K562 (cell line): ENCODE measurements around the gene ST6GALNAC1. TPM values are rescaled to one million over a fixed set of nuclear protein-coding genes. Genes with fewer than 3 reads are reported as not detected.

ENCODE experiments used
- ATF7 ChIP-seq: fragments of 450-650 bp; IDR thresholded peaks from 2 replicates; pipeline ENCODE4 v1.7.1; 2014; ENCODE audit warnings: mild to moderate bottlenecking, moderate library complexity
- DNMT1 ChIP-seq: fragments of 450-650 bp; IDR thresholded peaks from 2 replicates; pipeline ENCODE4 v1.6.1; 2016; ENCODE audit warnings: antibody characterized with exemption, mild to moderate bottlenecking
- L3MBTL2 ChIP-seq: fragments of 450-650 bp; IDR thresholded peaks from 2 replicates; pipeline ENCODE4 v1.6.1; 2016; ENCODE audit warnings: mild to moderate bottlenecking, moderate library complexity
- MAX ChIP-seq: sonication (generic); formaldehyde crosslinking; IDR thresholded peaks from 2 replicates; pipeline ENCODE4 v1.9.0; 2022; ENCODE audit warnings: mild to moderate bottlenecking, missing genetic modification reagents
- RCOR1 ChIP-seq, 2 experiments: IDR thresholded peaks; 2 replicates each; pipeline ENCODE4 v1.6.1; 2012; ENCODE audit warnings: low read depth in 2 of 2, low read length in 2 of 2, borderline replicate concordance in 1 of 2, improper control_type of control experiment in 1 of 2
- RHOXF2B ChIP-seq: fragments of 250-450 bp; sonication (Bioruptor Pico); conservative IDR thresholded peaks from 2 replicates; pipeline ENCODE4 v1.5.1; 2021
- TFE3 ChIP-seq: fragments of 450-650 bp; formaldehyde crosslinking; IDR thresholded peaks from 2 replicates; pipeline ENCODE4 v1.4.0; 2020; ENCODE audit warnings: mild to moderate bottlenecking, mixed read lengths
- U2AF1 ChIP-seq: fragments of 200-400 bp; formaldehyde crosslinking; optimal IDR thresholded peaks from 2 replicates; pipeline ENCODE3; 2017; ENCODE audit warnings: mild to moderate bottlenecking, low read depth, low read length, moderate library complexity
- USF2 ChIP-seq: sonication (generic); formaldehyde crosslinking; IDR thresholded peaks from 2 replicates; pipeline ENCODE4 v1.5.0; 2020; ENCODE audit warnings: missing genetic modification reagents
- ZBTB49 ChIP-seq: sonication (generic); formaldehyde crosslinking; IDR thresholded peaks from 2 replicates; pipeline ENCODE4 v1.8.0; 2022; ENCODE audit warnings: missing genetic modification reagents, mild to moderate bottlenecking, borderline replicate concordance
- ZNF23 ChIP-seq: fragments of 250-450 bp; sonication (Bioruptor Pico); IDR thresholded peaks from 2 replicates; pipeline ENCODE4 v1.4.0; 2020; ENCODE audit warnings: mild to moderate bottlenecking
- polyA plus RNA-seq, 8 experiments: library from polyadenylated mRNA; depleted of rRNA in 4 of 8; stranded (reverse) in 5 of 8; unstranded in 3 of 8; fragments of >200 nt; fragmentation: Nextera tagmentation in 2 of 8; fragmentation: Illumina TruSeq in 1 of 8; extraction: Ambion mirVana in 2 of 8; extraction: Trizol in 1 of 8; gene quantifications; 2 replicates each; pipeline versions ENCODE4 v1.2.1 to v1.2.3, GENCODE V29; 2011 to 2014; ENCODE audit warnings: inconsistent platforms in 1 of 8, missing spikeins in 1 of 8
- total RNA-seq, 7 experiments: library from RNA; depleted of rRNA in 6 of 7; stranded (reverse); fragments of >200 nt in 6 of 7; fragmentation: Illumina TruSeq in 2 of 7; extraction: Trizol in 2 of 7; gene quantifications; 2 replicates each; pipeline versions ENCODE4 v1.2.1 to v1.2.3, GENCODE V29; 2011 to 2021; ENCODE audit warnings: low replicate concordance in 1 of 7
- TF ChIP-seq, protein P1 (sequence below): fragments of 250-450 bp; sonication (Bioruptor Pico); IDR thresholded peaks from 2 replicates; pipeline ENCODE4 v1.4.0; 2020
- TF ChIP-seq, protein P2 (sequence below), 2 experiments: IDR thresholded peaks in 1 of 2; conservative IDR thresholded peaks in 1 of 2; 2 replicates each; pipeline ENCODE4 v1.6.1; 2016; ENCODE audit warnings: low read depth in 2 of 2, mild to moderate bottlenecking in 1 of 2, missing compliant biosample characterization in 1 of 2, missing genetic modification characterization in 1 of 2, moderate library complexity in 1 of 2

The ST6GALNAC1 gene
- total and polyA plus RNA-seq, 9 of the 15 experiments (the other 6 are each of a cell fraction or from before 2014, with no cell fraction given): 20.6 to 68.4 (median 50.5) TPM

DNA sequence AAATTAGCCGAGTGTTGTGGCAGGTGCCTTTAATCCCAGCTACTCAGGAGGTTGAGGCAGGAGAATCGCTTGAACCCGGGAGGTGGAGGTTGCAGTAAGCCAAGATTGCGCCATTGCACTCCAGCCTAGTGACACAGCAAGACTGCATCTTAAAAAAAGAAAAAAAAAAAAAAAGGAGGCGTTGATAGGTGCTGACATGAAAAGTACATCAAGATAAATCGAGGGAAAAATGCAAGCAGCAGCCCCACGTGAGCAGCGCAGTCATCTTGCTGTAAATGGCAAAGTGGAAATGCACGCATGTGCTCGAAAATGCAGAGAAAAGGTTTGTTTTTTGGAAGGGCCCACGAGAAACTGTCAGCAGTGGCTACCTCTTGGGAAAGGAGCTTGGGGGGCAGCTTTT lies 46.3 kb upstream of the ST6GALNAC1 start (continued):
- TF ChIP-seq RCOR1 (IDR thresholded peaks at IDR 0.05; ENCODE audit: borderline replicate concordance in 1 of 2, low read depth in 2 of 2, low read length in 2 of 2) (peak in 1 of 2 experiments; percentile 12; a peak in 1 of 4 replicates), DNMT1 (no peak), ZBTB49 (CRISPR knock-in tag) (no peak), USF2 (peak; percentile 75), U2AF1 (no peak), ZNF23 (CRISPR knock-in tag) (no peak), L3MBTL2 (peak; percentile 47; the same call in 1 of the 2 replicates), RHOXF2B (no peak), MAX (CRISPR knock-in tag) (0 out of 2 replicates have a peak, but pooled peaks have one; percentile 28), TFE3 (no peak), ATF7 (0 out of 2 replicates have a peak, but pooled peaks have one; percentile 15)
- TF ChIP-seq, protein P1, sequence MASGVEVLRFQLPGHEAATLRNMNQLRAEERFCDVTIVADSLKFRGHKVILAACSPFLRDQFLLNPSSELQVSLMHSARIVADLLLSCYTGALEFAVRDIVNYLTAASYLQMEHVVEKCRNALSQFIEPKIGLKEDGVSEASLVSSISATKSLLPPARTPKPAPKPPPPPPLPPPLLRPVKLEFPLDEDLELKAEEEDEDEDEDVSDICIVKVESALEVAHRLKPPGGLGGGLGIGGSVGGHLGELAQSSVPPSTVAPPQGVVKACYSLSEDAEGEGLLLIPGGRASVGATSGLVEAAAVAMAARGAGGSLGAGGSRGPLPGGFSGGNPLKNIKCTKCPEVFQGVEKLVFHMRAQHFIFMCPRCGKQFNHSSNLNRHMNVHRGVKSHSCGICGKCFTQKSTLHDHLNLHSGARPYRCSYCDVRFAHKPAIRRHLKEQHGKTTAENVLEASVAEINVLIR (CRISPR knock-in tag): no peak
- TF ChIP-seq, protein P2, sequence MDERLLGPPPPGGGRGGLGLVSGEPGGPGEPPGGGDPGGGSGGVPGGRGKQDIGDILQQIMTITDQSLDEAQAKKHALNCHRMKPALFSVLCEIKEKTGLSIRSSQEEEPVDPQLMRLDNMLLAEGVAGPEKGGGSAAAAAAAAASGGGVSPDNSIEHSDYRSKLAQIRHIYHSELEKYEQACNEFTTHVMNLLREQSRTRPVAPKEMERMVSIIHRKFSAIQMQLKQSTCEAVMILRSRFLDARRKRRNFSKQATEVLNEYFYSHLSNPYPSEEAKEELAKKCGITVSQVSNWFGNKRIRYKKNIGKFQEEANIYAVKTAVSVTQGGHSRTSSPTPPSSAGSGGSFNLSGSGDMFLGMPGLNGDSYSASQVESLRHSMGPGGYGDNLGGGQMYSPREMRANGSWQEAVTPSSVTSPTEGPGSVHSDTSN (CRISPR knock-in tag; IDR thresholded peaks at IDR 0.05; ENCODE audit: low read depth): no peak
- TF ChIP-seq, protein P2 (tag; conservative IDR thresholded peaks at IDR 0.05; ENCODE audit: low read depth): peak; percentile 93
